Mesendoderm (in vitro differentiated cells): ENCODE measurements around the gene ERRFI1.
A peak's percentile ranks its signal among the peaks of the same experiment; 100 is the strongest.

ENCODE experiments used
- DNase-seq: peaks from one replicate; pipeline ENCODE4 v3.0.0; 2013
- H2AK5ac ChIP-seq: 2 replicates; pipeline ENCODE4 v1.6.1; 2013; ENCODE audit warnings: low read length, inconsistent platforms
- H2BK120ac ChIP-seq: 2 replicates; pipeline ENCODE4 v1.6.1; 2013; ENCODE audit warnings: low read depth, mild to moderate bottlenecking, low read length, moderate library complexity, mixed read lengths
- H2BK15ac ChIP-seq: replicated peaks from 2 replicates; pipeline ENCODE4 v1.6.1; 2013; ENCODE audit warnings: low read depth, mild to moderate bottlenecking, moderate library complexity
- H2BK5ac ChIP-seq: 2 replicates; pipeline ENCODE4 v1.6.1; 2013; ENCODE audit warnings: low read length, inconsistent platforms
- H3K18ac ChIP-seq: 2 replicates; pipeline ENCODE4 v1.6.1; 2013; ENCODE audit warnings: mild to moderate bottlenecking, low read length, mixed read lengths
- H3K23ac ChIP-seq: one replicate; pipeline ENCODE4 v1.6.1; 2013; ENCODE audit warnings: low read length
- H3K27ac ChIP-seq: 2 replicates; pipeline ENCODE4 v1.5.1; 2013; ENCODE audit warnings: low read depth, mild to moderate bottlenecking, inconsistent platforms, low read length, moderate library complexity
- H3K27me3 ChIP-seq: 2 replicates; pipeline ENCODE4 v1.6.1; 2013; ENCODE audit warnings: low read length, control low read depth, mild to moderate bottlenecking, inconsistent platforms; ENCODE audit not compliant: insufficient read depth, poor library complexity
- H3K36me3 ChIP-seq: 2 replicates; pipeline ENCODE4 v1.6.1; 2013; ENCODE audit warnings: low read length, inconsistent platforms; ENCODE audit not compliant: control insufficient read depth, insufficient read depth
- H3K4ac ChIP-seq: one replicate; pipeline ENCODE4 v1.6.1; 2013; ENCODE audit warnings: low read depth, mild to moderate bottlenecking, low read length, moderate library complexity
- H3K4me1 ChIP-seq: 2 replicates; pipeline ENCODE4 v1.6.1; 2013; ENCODE audit warnings: low read depth, low read length, inconsistent platforms; ENCODE audit not compliant: control insufficient read depth
- H3K4me2 ChIP-seq: 2 replicates; pipeline ENCODE4 v1.6.1; 2013; ENCODE audit warnings: low read length
- H3K4me3 ChIP-seq: 2 replicates; pipeline ENCODE4 v1.5.1; 2013; ENCODE audit warnings: mild to moderate bottlenecking, low read length
- H3K56ac ChIP-seq: one replicate; pipeline ENCODE4 v1.6.1; 2013; ENCODE audit warnings: low read length
- H3K79me1 ChIP-seq: 2 replicates; pipeline ENCODE4 v1.6.1; 2013; ENCODE audit warnings: low read length, inconsistent platforms
- H3K79me2 ChIP-seq: 2 replicates; pipeline ENCODE4 v1.6.1; 2013; ENCODE audit warnings: mild to moderate bottlenecking, low read length; ENCODE audit not compliant: control insufficient read depth, insufficient read depth
- H3K9ac ChIP-seq: 2 replicates; pipeline ENCODE4 v1.6.1; 2013; ENCODE audit warnings: low read length, inconsistent platforms
- H4K5ac ChIP-seq: one replicate; pipeline ENCODE4 v1.6.1; 2013; ENCODE audit warnings: low read length
- H4K8ac ChIP-seq: one replicate; pipeline ENCODE4 v1.6.1; 2013; ENCODE audit warnings: low read depth, mild to moderate bottlenecking, control low read depth, low read length, moderate library complexity
- WGBS: extraction: QIAGEN DNeasy Blood & Tissue Kit; methylation state at CpG from one replicate; pipeline ENCODE4 v1.1.7; 2013; ENCODE audit warnings: low lambda C conversion rate, missing lambda C conversion rate; ENCODE audit not compliant: insufficient coverage; ENCODE audit errors: extremely low coverage; 5-methylcytosine and 5-hydroxymethylcytosine counted together

ERRFI1 gene

GRCh38 chr1:7991504-7992440 lies 34.3 kb downstream of the ERRFI1 start:
- Histone ChIP-seq H4K5ac (no peak overlapping the region), H3K56ac (peak overlapping the region; percentile 0), H3K4me3 (no peak overlapping the region), H3K4ac (no peak overlapping the region), H2BK120ac (no peak overlapping the region), H3K79me2 (no peaks in the 10 kb centered on the region), H3K79me1 (no peaks in the 10 kb centered on the region), H2BK5ac (no peak overlapping the region), H2BK15ac (no peak overlapping the region), H3K36me3 (no peaks in the 10 kb centered on the region), H2AK5ac (no peak overlapping the region), H3K18ac (no peak overlapping the region), H3K27me3 (no peaks in the 10 kb centered on the region), H3K27ac (peak overlapping the region; percentile 69), H3K9ac (no peak overlapping the region), H3K4me1 (peaks cover 2% of the 10 kb centered on the region), H4K8ac (no peak overlapping the region), H3K23ac (no peak overlapping the region), H3K4me2 (no peak overlapping the region)
- peak; percentile 99 for DNase-seq
- WGBS: no CpG with 5 or more reads among the region's 18 CpGs

- H2AK5ac ChIP-seq: peak overlapping the region; percentile 88
- no peak overlapping the region for H3K18ac ChIP-seq
- H2BK120ac ChIP-seq: no peak overlapping the region
- no peak overlapping the region for H3K27ac ChIP-seq
- H3K56ac ChIP-seq: peak overlapping the region; percentile 42
- H3K4me2 ChIP-seq: no peak overlapping the region
- no peak for DNase-seq
- H3K79me2 ChIP-seq: no peaks in the 10 kb centered on the region
- peaks cover 2% of the 10 kb centered on the region for H3K4me1 ChIP-seq
- H3K36me3 ChIP-seq: peaks cover 7% of the 10 kb centered on the region
- no peak overlapping the region for H2BK15ac ChIP-seq
- H4K5ac ChIP-seq: no peak overlapping the region
- no peak overlapping the region for H3K4ac ChIP-seq
- no peak overlapping the region for H3K4me3 ChIP-seq
- H4K8ac ChIP-seq: no peak overlapping the region
- WGBS: no CpG with 5 or more reads among the region's 2 CpGs
- no peak overlapping the region for H3K9ac ChIP-seq
- no peaks in the 10 kb centered on the region for H3K79me1 ChIP-seq
- H3K23ac ChIP-seq: no peak overlapping the region
- no peaks in the 10 kb centered on the region for H3K27me3 ChIP-seq
- no peak overlapping the region for H2BK5ac ChIP-seq
Measured at GRCh38 chr1:7989762-7990428, 36.2 kb downstream of the ERRFI1 start.

GRCh38 chr1:7988576-7988975 lies 37.5 kb downstream of the ERRFI1 start:
- DNase-seq: peak; percentile 83
- Histone ChIP-seq H3K4me1 (peaks cover 2% of the 10 kb centered on the region), H3K56ac (no peak overlapping the region), H3K36me3 (peaks cover 7% of the 10 kb centered on the region), H3K4me2 (no peak overlapping the region), H3K27me3 (no peaks in the 10 kb centered on the region), H2BK120ac (no peak overlapping the region), H2AK5ac (no peak overlapping the region), H3K18ac (no peak overlapping the region), H4K5ac (no peak overlapping the region), H3K27ac (no peak overlapping the region), H3K23ac (no peak overlapping the region), H3K79me2 (no peaks in the 10 kb centered on the region), H3K4ac (no peak overlapping the region), H3K79me1 (peaks cover 2% of the 10 kb centered on the region), H4K8ac (no peak overlapping the region), H2BK5ac (no peak overlapping the region), H2BK15ac (no peak overlapping the region), H3K9ac (no peak overlapping the region), H3K4me3 (no peak overlapping the region)
- no CpG with 5 or more reads among the region's 1 CpG for WGBS

- no peak overlapping the region for H4K5ac ChIP-seq
- no peak overlapping the region for H3K56ac ChIP-seq
- no peak overlapping the region for H3K4me3 ChIP-seq
- H2BK15ac ChIP-seq: no peak overlapping the region
- peaks cover 7% of the 10 kb centered on the region for H3K36me3 ChIP-seq
- H3K27me3 ChIP-seq: no peaks in the 10 kb centered on the region
- no peak overlapping the region for H3K18ac ChIP-seq
- H2BK120ac ChIP-seq: no peak overlapping the region
- H3K4ac ChIP-seq: no peak overlapping the region
- no peaks in the 10 kb centered on the region for H3K79me2 ChIP-seq
- H2AK5ac ChIP-seq: no peak overlapping the region
- H3K4me1 ChIP-seq: peaks cover 2% of the 10 kb centered on the region
- H3K27ac ChIP-seq: no peak overlapping the region
- DNase-seq: no peak
- no peak overlapping the region for H4K8ac ChIP-seq
- WGBS: no CpG with 5 or more reads among the region's 7 CpGs
- no peak overlapping the region for H2BK5ac ChIP-seq
- H3K23ac ChIP-seq: no peak overlapping the region
- no peak overlapping the region for H3K4me2 ChIP-seq
- H3K9ac ChIP-seq: no peak overlapping the region
- H3K79me1 ChIP-seq: peaks cover 2% of the 10 kb centered on the region
Measured at GRCh38 chr1:7987528-7987927, 38.6 kb downstream of the ERRFI1 start.

- Histone ChIP-seq H3K9ac (no peak overlapping the region), H3K4me1 (peaks cover 2% of the 10 kb centered on the region), H3K36me3 (peaks cover 7% of the 10 kb centered on the region), H4K8ac (no peak overlapping the region), H3K79me2 (no peaks in the 10 kb centered on the region), H2BK15ac (no peak overlapping the region), H3K18ac (no peak overlapping the region), H3K4me3 (no peak overlapping the region), H3K4ac (no peak overlapping the region), H3K27ac (no peak overlapping the region), H2BK5ac (no peak overlapping the region), H3K4me2 (no peak overlapping the region), H3K56ac (no peak overlapping the region), H2AK5ac (no peak overlapping the region), H3K79me1 (peaks cover 2% of the 10 kb centered on the region), H4K5ac (no peak overlapping the region), H3K23ac (no peak overlapping the region), H2BK120ac (no peak overlapping the region), H3K27me3 (no peaks in the 10 kb centered on the region)
- WGBS: no CpG with 5 or more reads among the region's 15 CpGs
- no peak for DNase-seq
Measured at GRCh38 chr1:7985851-7986612, 40.1 kb downstream of the ERRFI1 start.
